Measurements from ENCODE around the gene ARHGEF39.

GRCh38 chr9:35696520-35697215 is 31.7 kb upstream of the ARHGEF39 start:
- no peak for TF ChIP-seq POLR2A (IDR thresholded peaks at IDR 0.05; ENCODE audit: low read length)
- TF ChIP-seq, protein P1, sequence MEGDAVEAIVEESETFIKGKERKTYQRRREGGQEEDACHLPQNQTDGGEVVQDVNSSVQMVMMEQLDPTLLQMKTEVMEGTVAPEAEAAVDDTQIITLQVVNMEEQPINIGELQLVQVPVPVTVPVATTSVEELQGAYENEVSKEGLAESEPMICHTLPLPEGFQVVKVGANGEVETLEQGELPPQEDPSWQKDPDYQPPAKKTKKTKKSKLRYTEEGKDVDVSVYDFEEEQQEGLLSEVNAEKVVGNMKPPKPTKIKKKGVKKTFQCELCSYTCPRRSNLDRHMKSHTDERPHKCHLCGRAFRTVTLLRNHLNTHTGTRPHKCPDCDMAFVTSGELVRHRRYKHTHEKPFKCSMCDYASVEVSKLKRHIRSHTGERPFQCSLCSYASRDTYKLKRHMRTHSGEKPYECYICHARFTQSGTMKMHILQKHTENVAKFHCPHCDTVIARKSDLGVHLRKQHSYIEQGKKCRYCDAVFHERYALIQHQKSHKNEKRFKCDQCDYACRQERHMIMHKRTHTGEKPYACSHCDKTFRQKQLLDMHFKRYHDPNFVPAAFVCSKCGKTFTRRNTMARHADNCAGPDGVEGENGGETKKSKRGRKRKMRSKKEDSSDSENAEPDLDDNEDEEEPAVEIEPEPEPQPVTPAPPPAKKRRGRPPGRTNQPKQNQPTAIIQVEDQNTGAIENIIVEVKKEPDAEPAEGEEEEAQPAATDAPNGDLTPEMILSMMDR (IDR thresholded peaks at IDR 0.05): peak; percentile 74
- TF ChIP-seq SREBF2 (IDR thresholded peaks at IDR 0.05): no peak
- TF ChIP-seq USF2 (IDR thresholded peaks at IDR 0.05): no peak
- peak; percentile 21; the same call in 1 of the 2 replicates for TF ChIP-seq MAX (IDR thresholded peaks at IDR 0.05)
- no peak for TF ChIP-seq POLR2AphosphoS2 (conservative IDR thresholded peaks at IDR 0.05; ENCODE audit: low read length)
- no peak for TF ChIP-seq JUNB (IDR thresholded peaks at IDR 0.05)
- TF ChIP-seq RCOR1 (IDR thresholded peaks at IDR 0.05; ENCODE audit: low read depth, low read length): no peak
- TF ChIP-seq NFE2L2 (conservative IDR thresholded peaks at IDR 0.05; ENCODE audit: low read length): no peak
- no peak for TF ChIP-seq PHF8 (IDR thresholded peaks at IDR 0.05; ENCODE audit: borderline replicate concordance, low read depth)
- TF ChIP-seq ZC3H11A (IDR thresholded peaks at IDR 0.05): no peak
- TF ChIP-seq, protein P2, sequence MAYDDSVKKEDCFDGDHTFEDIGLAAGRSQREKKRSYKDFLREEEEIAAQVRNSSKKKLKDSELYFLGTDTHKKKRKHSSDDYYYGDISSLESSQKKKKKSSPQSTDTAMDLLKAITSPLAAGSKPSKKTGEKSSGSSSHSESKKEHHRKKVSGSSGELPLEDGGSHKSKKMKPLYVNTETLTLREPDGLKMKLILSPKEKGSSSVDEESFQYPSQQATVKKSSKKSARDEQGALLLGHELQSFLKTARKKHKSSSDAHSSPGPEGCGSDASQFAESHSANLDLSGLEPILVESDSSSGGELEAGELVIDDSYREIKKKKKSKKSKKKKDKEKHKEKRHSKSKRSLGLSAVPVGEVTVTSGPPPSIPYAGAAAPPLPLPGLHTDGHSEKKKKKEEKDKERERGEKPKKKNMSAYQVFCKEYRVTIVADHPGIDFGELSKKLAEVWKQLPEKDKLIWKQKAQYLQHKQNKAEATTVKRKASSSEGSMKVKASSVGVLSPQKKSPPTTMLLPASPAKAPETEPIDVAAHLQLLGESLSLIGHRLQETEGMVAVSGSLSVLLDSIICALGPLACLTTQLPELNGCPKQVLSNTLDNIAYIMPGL (CRISPR knock-in tag; IDR thresholded peaks at IDR 0.05; ENCODE audit: borderline replicate concordance): no peak
- no peak for TF ChIP-seq FOSB (CRISPR knock-in tag; IDR thresholded peaks at IDR 0.05)
- TF ChIP-seq PBX3 (IDR thresholded peaks at IDR 0.05): no peak

All from A549 (cell line).